GM12878 (cell line): ENCODE data around the gene ARHGAP12. TPM values are rescaled to one million over a fixed set of nuclear protein-coding genes. Genes with fewer than 3 reads are reported as not detected.

Experiments
- ATAC-seq: fragments of 200-7000 bp; cut with Tn5 transposase; 3 replicates; pipeline ENCODE4 v1.9.1; 2020; ENCODE audit warnings: mild to moderate bottlenecking, moderate library complexity
- BruUV-seq: library from RNA; stranded (reverse); fragments of 400-500 nt; replicated peaks from 2 replicates; lab custom pipeline; 2021; lab: Mats Ljungman, UMichigan
- CTCF ChIA-PET: fragments of 300-600 bp; sonication (Branson Sonifier 250); formaldehyde crosslinking; extraction: SDS; loops from one replicate; lab custom pipeline; 2021; ENCODE audit warnings: inconsistent platforms; lab: Yijun Ruan, JAX
- POLR2A ChIA-PET: fragments of 350-600 bp; formaldehyde crosslinking; extraction: SDS; loops from one replicate; lab custom pipeline; 2021; ENCODE audit warnings: inconsistent platforms; lab: Charles Lee
- RAD21 ChIA-PET: fragments of 300-600 bp; sonication (Branson Sonifier 250); formaldehyde crosslinking; loops from one replicate; lab custom pipeline; 2023; ENCODE audit warnings: antibody characterized with exemption; ENCODE audit not compliant: unreplicated experiment; lab: Charles Lee
- SMC1A ChIA-PET: fragments of 300-600 bp; sonication (Branson Sonifier 250); formaldehyde crosslinking; loops from one replicate; lab custom pipeline; 2023; ENCODE audit not compliant: unreplicated experiment, uncharacterized antibody; lab: Charles Lee
- DNase-seq: peaks from one replicate; pipeline ENCODE4 v3.0.0-alpha.2; 2011; ENCODE audit warnings: low read depth, low spot score
- FAIRE-seq: peaks from 3 replicates; lab custom pipeline; 2011; peaks lifted over from hg19 to GRCh38; lab: Jason Lieb, UNC
- H2AFZ ChIP-seq: 2 replicates; pipeline ENCODE4 v1.6.0; 2011; ENCODE audit warnings: low read depth, low read length, control low read depth; ENCODE audit not compliant: control insufficient read depth
- H3K27ac ChIP-seq: 2 replicates; pipeline ENCODE4 v1.5.1; 2011; ENCODE audit warnings: control low read depth; ENCODE audit not compliant: control insufficient read depth, insufficient read depth
- H3K27me3 ChIP-seq, 2 experiments: replicated peaks in 1 of 2; 2 replicates each; pipeline versions ENCODE4 v1.6.0 to v1.6.1; 2011; ENCODE audit warnings: low read length in 1 of 2; ENCODE audit not compliant: control insufficient read depth in 2 of 2, insufficient read depth in 2 of 2
- H3K36me3 ChIP-seq, 2 experiments: 2 replicates each; pipeline ENCODE4 v1.5.1; 2011; ENCODE audit warnings: low read length in 1 of 2; ENCODE audit not compliant: control insufficient read depth in 2 of 2, insufficient read depth in 2 of 2
- H3K4me1 ChIP-seq: 2 replicates; pipeline ENCODE4 v1.6.1; 2011; ENCODE audit warnings: mild to moderate bottlenecking, low read length, moderate library complexity, mixed read lengths; ENCODE audit not compliant: control insufficient read depth, insufficient read depth
- H3K4me2 ChIP-seq: 2 replicates; pipeline ENCODE4 v1.6.0; 2011; ENCODE audit warnings: control low read depth; ENCODE audit not compliant: control insufficient read depth, insufficient read depth
- H3K4me3 ChIP-seq: fragments of 200-600 bp; sonication (generic); 2 replicates; pipeline ENCODE4 v1.5.1; 2016
- H3K79me2 ChIP-seq: 2 replicates; pipeline ENCODE4 v1.6.0; 2011; ENCODE audit warnings: low read length; ENCODE audit not compliant: control insufficient read depth, insufficient read depth
- H3K9ac ChIP-seq: 2 replicates; pipeline ENCODE4 v1.8.0; 2011; ENCODE audit warnings: low read length, control low read depth, mixed read lengths; ENCODE audit not compliant: control insufficient read depth, insufficient read depth
- H3K9me3 ChIP-seq: replicated peaks from 3 replicates; pipeline ENCODE4 v1.5.1; 2011; ENCODE audit warnings: mild to moderate bottlenecking, low read length; ENCODE audit not compliant: control insufficient read depth, insufficient read depth
- H4K20me1 ChIP-seq: 2 replicates; pipeline ENCODE4 v1.6.0; 2011; ENCODE audit not compliant: control insufficient read depth, insufficient read depth
- FOXM1 ChIP-seq: IDR thresholded peaks from 2 replicates; pipeline ENCODE4 v1.6.1; 2012; ENCODE audit warnings: low read depth, mild to moderate bottlenecking, inconsistent platforms, low read length, moderate library complexity
- HCFC1 ChIP-seq: fragments of 150-350 bp; IDR thresholded peaks from 2 replicates; pipeline ENCODE4 v1.6.1; 2014; ENCODE audit warnings: low read length
- KLF5 ChIP-seq: fragments of 450-650 bp; IDR thresholded peaks from 2 replicates; pipeline ENCODE4 v1.6.1; 2014; ENCODE audit warnings: mild to moderate bottlenecking; ENCODE audit not compliant: partially characterized antibody
- LARP7 ChIP-seq: fragments of 450-650 bp; IDR thresholded peaks from 2 replicates; pipeline ENCODE4 v1.6.1; 2017; ENCODE audit warnings: mild to moderate bottlenecking
- POU2F2 ChIP-seq: IDR thresholded peaks from 3 replicates; pipeline ENCODE4 v1.6.1; 2011; ENCODE audit warnings: low read depth, mild to moderate bottlenecking, low read length, borderline replicate concordance
- RBBP5 ChIP-seq: fragments of 200-600 bp; sonication (generic); conservative IDR thresholded peaks from 2 replicates; pipeline ENCODE4 v1.6.1; 2016
- RCOR1 ChIP-seq: conservative IDR thresholded peaks from 2 replicates; pipeline ENCODE4 v1.6.1; 2012; ENCODE audit warnings: low read depth, low read length, improper control_type of control experiment
- RFX5 ChIP-seq: IDR thresholded peaks from 2 replicates; pipeline ENCODE4 v1.6.1; 2011; ENCODE audit warnings: low read depth, low read length, improper control_type of control experiment
- SIX5 ChIP-seq: IDR thresholded peaks from 2 replicates; pipeline ENCODE4 v1.6.1; 2011; ENCODE audit warnings: mild to moderate bottlenecking, low read depth, low read length, moderate library complexity; ENCODE audit not compliant: severe bottlenecking
- SPI1 ChIP-seq: IDR thresholded peaks from 2 replicates; pipeline ENCODE4 v1.6.1; 2011; ENCODE audit warnings: low read depth, mild to moderate bottlenecking, low read length, moderate library complexity, borderline replicate concordance; ENCODE audit not compliant: insufficient read depth
- TAF1 ChIP-seq: IDR thresholded peaks from 2 replicates; pipeline ENCODE4 v1.6.1; 2011; ENCODE audit warnings: mild to moderate bottlenecking, low read depth, low read length, borderline replicate concordance
- WGBS: methylation state at CpG from one replicate; pipeline ENCODE4 v1.1.6; 2016; ENCODE audit warnings: low lambda C conversion rate; ENCODE audit not compliant: insufficient replicate concordance, insufficient coverage; ENCODE audit errors: missing lambda C conversion rate; 5-methylcytosine and 5-hydroxymethylcytosine counted together
- in situ Hi-C: fragments of 300-500 bp; cut with MboI; formaldehyde crosslinking; loops from 9 replicates; pipeline ENCODE4 v1.14.3; 2018; ENCODE audit warnings: mixed read lengths
- intact Hi-C: fragments of 100-400 bp; cut with micrococcal nuclease; formaldehyde crosslinking; loops from one replicate; pipeline ENCODE4 v1.14.2; 2022; ENCODE audit not compliant: unreplicated experiment
- polyA plus RNA-seq, 11 experiments: library from polyadenylated mRNA; depleted of rRNA in 4 of 11; unstranded in 6 of 11; stranded (reverse) in 5 of 11; fragments of >200 nt; fragmentation: Nextera tagmentation in 4 of 11; fragmentation: Illumina TruSeq in 1 of 11; extraction: Ambion mirVana in 4 of 11; extraction: Trizol in 1 of 11; gene quantifications; 1 replicate in 1 of 11; 2 replicates in 10 of 11; pipeline versions ENCODE4 v1.2.1 to v1.2.3, GENCODE V29; 2011 to 2016; ENCODE audit warnings: inconsistent platforms in 2 of 11, missing spikeins in 2 of 11, low read depth in 1 of 11
- total RNA-seq, 4 experiments: library from RNA; depleted of rRNA in 3 of 4; stranded (reverse); fragments of >200 nt in 3 of 4; fragmentation: Illumina TruSeq in 1 of 4; extraction: Trizol in 1 of 4; gene quantifications; 2 replicates each; pipeline versions ENCODE4 v1.2.1 to v1.2.3, GENCODE V29; 2013 to 2021
- TF ChIP-seq, protein P1 (sequence below): IDR thresholded peaks from 2 replicates; pipeline ENCODE4 v1.6.1; 2011; ENCODE audit warnings: borderline replicate concordance, low read depth, mild to moderate bottlenecking, moderate library complexity, low read length; ENCODE audit not compliant: insufficient read depth, poor library complexity, severe bottlenecking
- TF ChIP-seq, protein P2 (sequence below): fragments of 450-650 bp; formaldehyde crosslinking; IDR thresholded peaks from 2 replicates; pipeline ENCODE4 v1.4.0; 2020; ENCODE audit warnings: mild to moderate bottlenecking, moderate library complexity

The ARHGAP12 gene
- total and polyA plus RNA-seq, 10 of the 15 experiments (the other 5 are each of a cell fraction or from before 2014, with no cell fraction given), result 5.4 to 15.6 (median 8.5) TPM

DNA sequence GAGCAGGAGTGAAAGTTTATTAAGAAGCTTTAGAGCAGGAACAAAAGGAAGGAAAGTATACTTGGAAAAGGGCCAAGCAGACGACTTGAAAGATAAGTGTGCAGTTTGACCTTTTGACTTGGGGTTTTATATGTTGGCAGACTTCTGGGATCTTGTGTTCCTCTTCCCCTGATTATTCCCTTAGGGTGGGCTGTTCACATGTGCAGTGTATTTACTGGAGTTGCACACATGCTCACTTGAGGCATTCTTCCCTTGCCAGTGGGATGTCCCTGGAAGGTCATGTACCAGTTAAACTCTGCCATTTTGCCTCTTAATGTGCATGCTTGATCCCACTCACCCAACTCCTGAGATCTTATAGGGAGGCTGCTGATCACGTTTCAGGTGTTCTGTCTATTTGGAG is 23.4 kb upstream of the ARHGAP12 start (continued):
- TF ChIP-seq HCFC1, result no peak
- TF ChIP-seq KLF5, result no peak
- TF ChIP-seq SPI1, result no peak
- TF ChIP-seq TAF1, result no peak
- TF ChIP-seq, protein P1, sequence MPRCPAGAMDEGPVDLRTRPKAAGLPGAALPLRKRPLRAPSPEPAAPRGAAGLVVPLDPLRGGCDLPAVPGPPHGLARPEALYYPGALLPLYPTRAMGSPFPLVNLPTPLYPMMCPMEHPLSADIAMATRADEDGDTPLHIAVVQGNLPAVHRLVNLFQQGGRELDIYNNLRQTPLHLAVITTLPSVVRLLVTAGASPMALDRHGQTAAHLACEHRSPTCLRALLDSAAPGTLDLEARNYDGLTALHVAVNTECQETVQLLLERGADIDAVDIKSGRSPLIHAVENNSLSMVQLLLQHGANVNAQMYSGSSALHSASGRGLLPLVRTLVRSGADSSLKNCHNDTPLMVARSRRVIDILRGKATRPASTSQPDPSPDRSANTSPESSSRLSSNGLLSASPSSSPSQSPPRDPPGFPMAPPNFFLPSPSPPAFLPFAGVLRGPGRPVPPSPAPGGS, result no peak

DNA sequence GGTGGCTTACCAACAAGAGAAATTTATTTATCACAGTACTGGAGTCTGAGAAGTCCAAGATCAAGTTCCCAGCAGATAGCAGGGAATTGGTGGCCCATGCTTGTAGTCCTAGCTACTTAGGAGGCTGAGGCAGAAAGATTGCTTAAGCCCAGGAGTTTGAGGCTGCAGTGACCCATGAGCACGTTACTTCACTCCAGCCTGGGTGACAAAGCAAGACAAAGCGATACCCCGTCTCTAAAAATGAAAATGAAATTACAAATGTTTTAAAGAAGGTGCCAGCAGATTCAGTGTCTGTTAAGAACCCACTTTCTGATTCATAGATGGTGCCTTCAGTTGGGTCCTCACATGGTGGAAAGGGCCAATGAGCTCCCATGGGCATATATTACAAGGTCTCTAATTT is 20.6 kb upstream of the ARHGAP12 start:
- Histone ChIP-seq H3K9ac (no peak overlapping the region), H3K36me3 (no peaks in the 10 kb centered on the region), H3K4me2 (no peak overlapping the region), H3K79me2 (no peaks in the 10 kb centered on the region), H2AFZ (peak overlapping the region; percentile 28), H4K20me1 (no peaks in the 10 kb centered on the region), H3K27me3 (no peaks in the 10 kb centered on the region), H3K9me3 (no peaks in the 10 kb centered on the region), H3K4me1 (no peaks in the 10 kb centered on the region), H3K4me3 (no peak overlapping the region), H3K27ac (no peak overlapping the region)
- FAIRE-seq, result no peak
- intact Hi-C loops (loop anchor here (5.0 kb wide), 1 partner anchor 87 kb away; no protein-coding TSS in a partner anchor), in situ Hi-C loops (no loop called here)
- ChIA-PET CTCF (interaction anchor here (1.4 to 4.4 kb wide), 2 partner anchors 56 to 87 kb away, joined by 4 to 54 read pairs; no protein-coding TSS in a partner anchor), RAD21 (interaction anchor here (4.2 kb wide), 1 partner anchor 87 kb away, joined by 34 read pairs; no protein-coding TSS in a partner anchor), POLR2A (interaction anchor here (0.6 kb wide), 1 partner anchor 1236 kb away, joined by 3 read pairs; no protein-coding TSS in a partner anchor), SMC1A (interaction anchor here (0.6 to 4.6 kb wide), 4 partner anchors 19 to 87 kb away, joined by 3 to 60 read pairs (median 4); no protein-coding TSS in a partner anchor)
- no peak for DNase-seq
- no peak for ATAC-seq
- 62% methylated on average over 3 of the region's 3 CpGs for WGBS
- BruUV-seq, result no TSS peak
- TF ChIP-seq POU2F2 (no peak), SIX5 (no peak), FOXM1 (no peak), RBBP5 (no peak), RFX5 (no peak), LARP7 (no peak), RCOR1 (no peak)
- TF ChIP-seq, protein P2, sequence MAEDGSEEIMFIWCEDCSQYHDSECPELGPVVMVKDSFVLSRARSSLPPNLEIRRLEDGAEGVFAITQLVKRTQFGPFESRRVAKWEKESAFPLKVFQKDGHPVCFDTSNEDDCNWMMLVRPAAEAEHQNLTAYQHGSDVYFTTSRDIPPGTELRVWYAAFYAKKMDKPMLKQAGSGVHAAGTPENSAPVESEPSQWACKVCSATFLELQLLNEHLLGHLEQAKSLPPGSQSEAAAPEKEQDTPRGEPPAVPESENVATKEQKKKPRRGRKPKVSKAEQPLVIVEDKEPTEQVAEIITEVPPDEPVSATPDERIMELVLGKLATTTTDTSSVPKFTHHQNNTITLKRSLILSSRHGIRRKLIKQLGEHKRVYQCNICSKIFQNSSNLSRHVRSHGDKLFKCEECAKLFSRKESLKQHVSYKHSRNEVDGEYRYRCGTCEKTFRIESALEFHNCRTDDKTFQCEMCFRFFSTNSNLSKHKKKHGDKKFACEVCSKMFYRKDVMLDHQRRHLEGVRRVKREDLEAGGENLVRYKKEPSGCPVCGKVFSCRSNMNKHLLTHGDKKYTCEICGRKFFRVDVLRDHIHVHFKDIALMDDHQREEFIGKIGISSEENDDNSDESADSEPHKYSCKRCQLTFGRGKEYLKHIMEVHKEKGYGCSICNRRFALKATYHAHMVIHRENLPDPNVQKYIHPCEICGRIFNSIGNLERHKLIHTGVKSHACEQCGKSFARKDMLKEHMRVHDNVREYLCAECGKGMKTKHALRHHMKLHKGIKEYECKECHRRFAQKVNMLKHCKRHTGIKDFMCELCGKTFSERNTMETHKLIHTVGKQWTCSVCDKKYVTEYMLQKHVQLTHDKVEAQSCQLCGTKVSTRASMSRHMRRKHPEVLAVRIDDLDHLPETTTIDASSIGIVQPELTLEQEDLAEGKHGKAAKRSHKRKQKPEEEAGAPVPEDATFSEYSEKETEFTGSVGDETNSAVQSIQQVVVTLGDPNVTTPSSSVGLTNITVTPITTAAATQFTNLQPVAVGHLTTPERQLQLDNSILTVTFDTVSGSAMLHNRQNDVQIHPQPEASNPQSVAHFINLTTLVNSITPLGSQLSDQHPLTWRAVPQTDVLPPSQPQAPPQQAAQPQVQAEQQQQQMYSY, result no peak
- TF ChIP-seq, all 136 proteins: peak for 0
